Trophoblast cell (in vitro differentiated cells and primary cell): Measurements from ENCODE around the gene GALE.
A peak's percentile ranks its signal among the peaks of the same experiment; 100 is the strongest.

ENCODE experiments used
- DNase-seq, 2 donors: peaks; one replicate each; pipeline ENCODE4 v3.0.0-alpha.2; 2016
- H2AFZ ChIP-seq: 2 replicates; pipeline ENCODE4 v1.6.1; 2013; ENCODE audit warnings: low read length, moderate library complexity, mild to moderate bottlenecking; ENCODE audit not compliant: insufficient read depth, poor library complexity
- H2AK5ac ChIP-seq: 2 replicates; pipeline ENCODE4 v1.6.1; 2013; ENCODE audit warnings: mild to moderate bottlenecking, low read length
- H2BK120ac ChIP-seq: 2 replicates; pipeline ENCODE4 v1.6.1; 2013; ENCODE audit warnings: low read length, mild to moderate bottlenecking, moderate library complexity; ENCODE audit not compliant: insufficient read depth, poor library complexity
- H2BK12ac ChIP-seq: 2 replicates; pipeline ENCODE4 v1.6.1; 2013; ENCODE audit warnings: mild to moderate bottlenecking, low read length, moderate library complexity
- H2BK5ac ChIP-seq: 2 replicates; pipeline ENCODE4 v1.6.1; 2013; ENCODE audit warnings: low read length, low read depth, moderate library complexity, mild to moderate bottlenecking; ENCODE audit not compliant: poor library complexity
- H3K14ac ChIP-seq: 2 replicates; pipeline ENCODE4 v1.6.1; 2013; ENCODE audit warnings: mild to moderate bottlenecking, low read length
- H3K18ac ChIP-seq: 2 replicates; pipeline ENCODE4 v1.6.1; 2013; ENCODE audit warnings: mild to moderate bottlenecking, low read length
- H3K23ac ChIP-seq: 2 replicates; pipeline ENCODE4 v1.6.1; 2013; ENCODE audit warnings: low read length
- H3K27ac ChIP-seq: 2 replicates; pipeline ENCODE4 v1.5.1; 2013; ENCODE audit warnings: low read depth, mild to moderate bottlenecking, inconsistent platforms, low read length, moderate library complexity
- H3K27me3 ChIP-seq: 2 replicates; pipeline ENCODE4 v1.6.1; 2013; ENCODE audit warnings: inconsistent platforms, mild to moderate bottlenecking, low read length, moderate library complexity; ENCODE audit not compliant: insufficient read depth
- H3K36me3 ChIP-seq, 2 experiments: 1 replicate in 1 of 2; 2 replicates in 1 of 2; pipeline ENCODE4 v1.6.1; 2013; ENCODE audit warnings: low read length in 2 of 2, mild to moderate bottlenecking in 2 of 2, moderate library complexity in 1 of 2; ENCODE audit not compliant: insufficient read depth in 2 of 2, control insufficient read depth in 1 of 2
- H3K4ac ChIP-seq: 2 replicates; pipeline ENCODE4 v1.6.1; 2013; ENCODE audit warnings: low read depth, mild to moderate bottlenecking, low read length, moderate library complexity
- H3K4me1 ChIP-seq, 2 experiments: 1 replicate in 1 of 2; 2 replicates in 1 of 2; pipeline ENCODE4 v1.6.1; 2013; ENCODE audit warnings: low read length in 2 of 2, mild to moderate bottlenecking in 2 of 2, moderate library complexity in 1 of 2; ENCODE audit not compliant: insufficient read depth in 2 of 2, control insufficient read depth in 1 of 2
- H3K4me2 ChIP-seq: 2 replicates; pipeline ENCODE4 v1.6.1; 2013; ENCODE audit warnings: inconsistent platforms, mild to moderate bottlenecking, low read length, moderate library complexity
- H3K4me3 ChIP-seq: 2 replicates; pipeline ENCODE4 v1.5.1; 2013; ENCODE audit warnings: mild to moderate bottlenecking, low read depth, low read length, inconsistent platforms
- H3K79me1 ChIP-seq: one replicate; pipeline ENCODE4 v1.6.1; 2013; ENCODE audit warnings: low read length
- H3K79me2 ChIP-seq: 2 replicates; pipeline ENCODE4 v1.6.1; 2013; ENCODE audit warnings: low read length, mild to moderate bottlenecking; ENCODE audit not compliant: control insufficient read depth, insufficient read depth, poor library complexity
- H3K9ac ChIP-seq: 2 replicates; pipeline ENCODE4 v1.6.1; 2013; ENCODE audit warnings: mild to moderate bottlenecking, low read length
- H3K9me3 ChIP-seq: 2 replicates; pipeline ENCODE4 v1.6.1; 2013; ENCODE audit warnings: low read depth, mild to moderate bottlenecking, control low read depth, inconsistent platforms, low read length; ENCODE audit not compliant: insufficient read depth
- H4K12ac ChIP-seq: 2 replicates; pipeline ENCODE4 v1.6.1; 2013; ENCODE audit warnings: low read depth, mild to moderate bottlenecking, low read length, moderate library complexity
- H4K8ac ChIP-seq: 2 replicates; pipeline ENCODE4 v1.6.1; 2013; ENCODE audit warnings: low read depth, mild to moderate bottlenecking, low read length, moderate library complexity
- H4K91ac ChIP-seq: one replicate; pipeline ENCODE4 v1.6.1; 2013; ENCODE audit warnings: low read depth, mild to moderate bottlenecking, low read length, moderate library complexity
- WGBS: extraction: QIAGEN DNeasy Blood & Tissue Kit; methylation state at CpG from one replicate; pipeline ENCODE4 v1.1.7; 2013; ENCODE audit warnings: missing lambda C conversion rate; ENCODE audit not compliant: insufficient read length, insufficient coverage; ENCODE audit errors: extremely low coverage; 5-methylcytosine and 5-hydroxymethylcytosine counted together

The GALE gene

DNA sequence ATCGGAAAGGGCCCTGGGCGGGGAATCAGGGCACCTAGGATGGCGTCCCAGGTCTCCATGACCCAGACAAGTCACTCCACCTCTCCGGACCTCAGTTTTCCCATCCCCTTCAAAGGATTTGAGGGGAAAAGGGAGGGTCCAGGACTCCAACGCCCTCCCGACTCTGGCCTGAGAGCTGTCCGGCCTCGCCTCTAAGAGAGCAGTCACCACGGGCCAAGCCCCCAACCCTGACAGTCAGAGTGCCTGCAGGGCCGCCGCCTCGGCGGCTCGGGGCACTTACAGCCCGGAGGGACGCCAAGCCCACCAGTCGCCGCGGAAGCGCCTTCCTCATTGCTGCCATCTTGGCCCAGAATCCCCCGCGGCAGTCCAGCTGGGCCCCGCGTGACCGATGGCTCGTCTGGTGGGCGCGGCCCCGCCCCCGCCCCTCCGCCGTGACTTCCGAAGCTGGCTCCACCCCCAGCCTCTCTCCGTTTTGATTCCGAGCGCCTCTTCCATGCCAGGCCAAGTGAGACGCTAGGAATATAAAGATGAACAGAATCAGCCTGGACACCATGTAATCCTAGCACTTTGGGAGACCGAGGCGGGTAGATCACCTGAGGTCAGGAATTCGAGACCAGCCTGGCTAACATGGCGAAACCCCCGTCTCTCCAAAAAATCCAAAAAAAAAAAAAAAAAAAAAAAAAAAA lies 24.7 kb upstream of the GALE start, which contains the start of gene HMGCL:
HMGCL (minus strand) TSS at position 354 of the 686 bp plus-strand sequence; CDS start at position 340, 14 bp downstream.
- Histone ChIP-seq H2BK12ac (no peak within 1 kb of the TSS), H3K9ac (peak within 1 kb of the TSS; percentile 100), H3K27ac (peak within 1 kb of the TSS; percentile 77), H2BK5ac (peak within 1 kb of the TSS; percentile 64), H4K12ac (peak within 1 kb of the TSS; percentile 88), H3K4ac (peak within 1 kb of the TSS; percentile 71), H3K4me3 (peak within 1 kb of the TSS; percentile 98), H3K23ac (peak within 1 kb of the TSS; percentile 91), H3K14ac (peak within 1 kb of the TSS; percentile 94), H3K79me1 (peaks cover 4% of the 10 kb centered on the region), H3K4me2 (peak within 1 kb of the TSS; percentile 85), H3K79me2 (peaks cover 3% of the 10 kb centered on the region), H2BK120ac (peak within 1 kb of the TSS; percentile 79), H3K4me1 (no peaks in the 10 kb centered on the region), H3K9me3 (no peaks in the 10 kb centered on the region), H3K18ac (peak within 1 kb of the TSS; percentile 91), H2AFZ (peak within 1 kb of the TSS; percentile 68), H2AK5ac (peak within 1 kb of the TSS; percentile 42), H4K91ac (peak within 1 kb of the TSS; percentile 93), H4K8ac (peak within 1 kb of the TSS; percentile 95), H3K27me3 (no peaks in the 10 kb centered on the region), H3K36me3 (no peaks in the 10 kb centered on the region)
- WGBS, result no CpG with 5 or more reads among the region's 42 CpGs
- DNase-seq, result peak; percentile 91 to 93

DNA sequence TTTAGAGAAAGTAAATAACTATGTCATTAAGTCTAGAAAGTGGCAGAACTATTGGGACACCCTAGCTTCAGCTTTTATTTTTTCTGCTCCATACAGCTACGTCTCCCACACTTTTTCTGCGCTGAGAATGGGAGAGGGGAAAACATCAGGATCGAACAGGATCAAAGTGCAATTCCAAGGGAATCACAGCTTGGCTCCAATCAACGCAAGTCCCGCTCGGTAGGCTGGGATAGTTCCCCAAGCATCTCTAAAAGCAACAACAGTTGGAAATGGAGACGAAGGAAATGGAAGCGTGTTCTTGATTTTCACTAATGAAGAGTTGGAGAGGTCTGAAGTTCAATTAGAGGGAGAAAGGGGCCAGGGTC lies 24.1 kb upstream of the GALE start:
- peaks cover 3% of the 10 kb centered on the region for H3K79me2 ChIP-seq
- H3K79me1 ChIP-seq, result peaks cover 4% of the 10 kb centered on the region
- H4K91ac ChIP-seq, result peak overlapping the region; percentile 93
- H2BK120ac ChIP-seq, result no peak overlapping the region
- H3K4me3 ChIP-seq, result peak overlapping the region; percentile 98
- no peak overlapping the region for H3K23ac ChIP-seq
- H3K14ac ChIP-seq, result peak overlapping the region; percentile 94
- peak overlapping the region; percentile 91 for H3K18ac ChIP-seq
- H3K4me2 ChIP-seq, result peak overlapping the region; percentile 85
- no peaks in the 10 kb centered on the region for H3K36me3 ChIP-seq
- H2AK5ac ChIP-seq, result no peak overlapping the region
- H3K27ac ChIP-seq, result peak overlapping the region; percentile 77
- H3K9ac ChIP-seq, result peak overlapping the region; percentile 100
- H3K9me3 ChIP-seq, result no peaks in the 10 kb centered on the region
- peak overlapping the region; percentile 95 for H4K8ac ChIP-seq
- peak overlapping the region; percentile 71 for H3K4ac ChIP-seq
- H2BK12ac ChIP-seq, result no peak overlapping the region
- peak overlapping the region; percentile 68 for H2AFZ ChIP-seq
- no CpG with 5 or more reads among the region's 8 CpGs for WGBS
- H2BK5ac ChIP-seq, result peak overlapping the region; percentile 64
- peak overlapping the region; percentile 88 for H4K12ac ChIP-seq
- no peaks in the 10 kb centered on the region for H3K4me1 ChIP-seq
- no peaks in the 10 kb centered on the region for H3K27me3 ChIP-seq
- no peak for DNase-seq

DNA sequence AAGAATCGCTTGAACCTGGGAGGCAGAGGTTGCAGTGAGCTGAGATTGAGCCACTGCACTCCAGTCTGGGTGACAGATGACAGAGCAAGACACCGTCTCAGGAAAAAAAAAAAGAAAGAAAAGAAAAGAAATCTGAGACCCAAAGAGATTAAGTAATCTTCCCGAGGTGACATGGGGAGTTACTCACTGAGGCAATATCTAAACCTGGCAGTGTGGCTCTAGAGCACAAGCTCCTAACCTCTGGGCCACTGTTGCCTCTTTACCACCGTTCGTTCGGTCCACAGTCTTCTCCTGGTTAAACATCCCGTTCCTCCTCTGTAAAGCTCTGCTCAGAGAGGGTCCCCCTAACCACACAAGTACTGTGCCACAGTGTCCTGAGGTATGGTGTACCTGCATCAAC lies 23.2 kb upstream of the GALE start:
- no CpG with 5 or more reads among the region's 7 CpGs for WGBS
- H3K4ac ChIP-seq, result no peak overlapping the region

DNA sequence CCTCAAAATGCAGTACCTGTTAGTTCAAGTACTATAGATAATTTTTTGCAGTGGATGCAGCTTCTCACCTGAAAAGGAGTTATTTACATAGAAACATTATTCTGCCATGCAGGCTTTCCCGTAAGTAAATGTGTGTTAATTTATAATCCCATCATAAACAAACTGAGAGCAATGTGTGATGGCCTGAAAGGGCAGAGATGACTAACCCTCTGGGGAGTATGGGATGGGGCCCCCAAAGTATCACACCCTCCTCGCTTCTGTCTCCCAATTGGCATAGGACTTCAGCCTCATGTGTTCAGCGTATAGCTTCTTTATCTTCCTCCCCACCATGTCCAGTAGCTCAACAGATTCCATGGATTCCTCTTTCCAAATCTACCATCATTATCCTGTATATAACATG lies 17.1 kb upstream of the GALE start:
- Histone ChIP-seq H3K14ac (no peak overlapping the region), H2BK120ac (no peak overlapping the region), H4K8ac (no peak overlapping the region), H2AK5ac (no peak overlapping the region), H3K4me2 (no peak overlapping the region), H2AFZ (no peak overlapping the region), H2BK12ac (no peak overlapping the region), H3K23ac (no peak overlapping the region), H3K4me3 (no peak overlapping the region), H3K27me3 (no peaks in the 10 kb centered on the region), H3K79me2 (no peaks in the 10 kb centered on the region), H4K12ac (no peak overlapping the region), H3K9me3 (no peaks in the 10 kb centered on the region), H3K36me3 (peaks cover 12% of the 10 kb centered on the region in 2 experiments), H3K79me1 (no peaks in the 10 kb centered on the region), H3K4ac (no peak overlapping the region), H3K27ac (no peak overlapping the region), H4K91ac (no peak overlapping the region), H3K9ac (no peak overlapping the region), H3K18ac (no peak overlapping the region), H3K4me1 (no peaks in the 10 kb centered on the region), H2BK5ac (no peak overlapping the region)
- WGBS, result no CpG with 5 or more reads among the region's 3 CpGs
- no peak for DNase-seq

More for the DNA sequence above, 23.2 kb upstream of the GALE start:
- H3K9me3 ChIP-seq, result no peaks in the 10 kb centered on the region
- no peak overlapping the region for H3K18ac ChIP-seq
- no peak overlapping the region for H3K9ac ChIP-seq
- no peak overlapping the region for H2BK120ac ChIP-seq
- H3K27ac ChIP-seq, result no peak overlapping the region
- no peak overlapping the region for H2BK12ac ChIP-seq
- no peak overlapping the region for H3K4me3 ChIP-seq
- DNase-seq, result no peak
- no peak overlapping the region for H3K14ac ChIP-seq
- H4K12ac ChIP-seq, result no peak overlapping the region
- H2AK5ac ChIP-seq, result no peak overlapping the region
- no peak overlapping the region for H2BK5ac ChIP-seq
- H3K36me3 ChIP-seq, result no peaks in the 10 kb centered on the region
- H3K4me2 ChIP-seq, result no peak overlapping the region
- peaks cover 3% of the 10 kb centered on the region for H3K79me2 ChIP-seq
- H4K91ac ChIP-seq, result no peak overlapping the region
- H3K27me3 ChIP-seq, result no peaks in the 10 kb centered on the region
- H4K8ac ChIP-seq, result no peak overlapping the region
- H3K23ac ChIP-seq, result no peak overlapping the region
- no peak overlapping the region for H2AFZ ChIP-seq
- H3K79me1 ChIP-seq, result peaks cover 4% of the 10 kb centered on the region
- no peaks in the 10 kb centered on the region for H3K4me1 ChIP-seq
